Measurements from ENCODE around the gene SECISBP2L. TPM values are rescaled to one million over a fixed set of nuclear protein-coding genes. Genes with fewer than 3 reads are reported as not detected.
A peak's percentile ranks its signal among the peaks of the same experiment; 100 is the strongest.

The SECISBP2L gene
- total and polyA plus RNA-seq, 11 donors = 8.8 to 52.4 (median 36.8) TPM

DNA sequence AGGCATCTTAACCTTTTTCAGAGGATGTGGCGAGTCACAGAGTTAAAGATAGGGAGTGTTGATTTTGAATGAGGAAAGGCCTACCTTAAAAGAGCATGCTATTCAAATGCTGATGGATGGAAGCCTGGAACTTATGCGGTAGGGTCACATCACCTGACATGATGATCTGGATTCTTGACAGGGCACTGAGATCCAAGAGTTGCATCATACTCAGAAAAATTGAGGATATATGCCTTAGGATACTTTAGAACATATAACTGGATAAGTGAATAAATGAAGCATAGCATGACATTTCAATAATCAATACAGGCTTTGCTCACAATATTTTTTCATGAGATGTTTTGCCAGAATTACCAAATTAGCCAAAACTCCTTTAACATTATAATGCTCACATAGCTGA, 20.1 kb upstream of the SECISBP2L start:
- WGBS, 4 donors = 63 to 76% (median 67%) methylated on average over 2 of the region's 2 CpGs
- H3K27me3 ChIP-seq = no peaks in the 10 kb centered on the region

DNA sequence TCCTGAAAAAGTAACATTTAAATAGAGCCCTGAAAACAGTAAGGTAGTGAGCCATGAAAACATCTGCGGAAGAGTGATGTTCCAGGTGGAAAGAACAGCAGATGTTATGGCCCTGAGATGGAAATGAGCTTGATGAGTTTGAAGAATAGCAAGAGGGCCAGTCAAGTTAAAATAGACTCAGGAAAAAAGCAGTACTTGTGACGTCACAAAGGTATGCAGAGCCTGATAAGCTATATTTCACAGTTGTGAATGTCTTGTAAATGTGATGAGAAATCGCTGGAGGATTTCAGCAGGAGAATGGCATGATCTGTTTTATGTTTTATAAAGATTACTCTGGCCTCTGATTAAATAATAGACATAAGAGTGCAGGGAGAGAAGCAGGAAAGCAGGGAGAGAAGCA, 18.6 kb upstream of the SECISBP2L start:
- Histone ChIP-seq H3K4me1 (peaks cover 0 to 15% (median 0%) of the 10 kb centered on the region in 12 donors), H3K27ac (no peak overlapping the region), H3K36me3 (no peaks in the 10 kb centered on the region), H3K4me3 (no peak overlapping the region), H3K27me3 (no peaks in the 10 kb centered on the region), H3K9me3 (no peaks in the 10 kb centered on the region)
- DNase-seq = no peak
- 52 to 55% (median 53%) methylated on average over 3 of the region's 3 CpGs for WGBS, 4 donors
- intact Hi-C loops (cut with DNase I) = no loop called here
- no peak for TF ChIP-seq POLR2A (IDR thresholded peaks at IDR 0.05)
- TF ChIP-seq, protein P1, sequence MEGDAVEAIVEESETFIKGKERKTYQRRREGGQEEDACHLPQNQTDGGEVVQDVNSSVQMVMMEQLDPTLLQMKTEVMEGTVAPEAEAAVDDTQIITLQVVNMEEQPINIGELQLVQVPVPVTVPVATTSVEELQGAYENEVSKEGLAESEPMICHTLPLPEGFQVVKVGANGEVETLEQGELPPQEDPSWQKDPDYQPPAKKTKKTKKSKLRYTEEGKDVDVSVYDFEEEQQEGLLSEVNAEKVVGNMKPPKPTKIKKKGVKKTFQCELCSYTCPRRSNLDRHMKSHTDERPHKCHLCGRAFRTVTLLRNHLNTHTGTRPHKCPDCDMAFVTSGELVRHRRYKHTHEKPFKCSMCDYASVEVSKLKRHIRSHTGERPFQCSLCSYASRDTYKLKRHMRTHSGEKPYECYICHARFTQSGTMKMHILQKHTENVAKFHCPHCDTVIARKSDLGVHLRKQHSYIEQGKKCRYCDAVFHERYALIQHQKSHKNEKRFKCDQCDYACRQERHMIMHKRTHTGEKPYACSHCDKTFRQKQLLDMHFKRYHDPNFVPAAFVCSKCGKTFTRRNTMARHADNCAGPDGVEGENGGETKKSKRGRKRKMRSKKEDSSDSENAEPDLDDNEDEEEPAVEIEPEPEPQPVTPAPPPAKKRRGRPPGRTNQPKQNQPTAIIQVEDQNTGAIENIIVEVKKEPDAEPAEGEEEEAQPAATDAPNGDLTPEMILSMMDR (IDR thresholded peaks at IDR 0.05) = no peak
- no peak for ATAC-seq

More for the DNA sequence above, 20.1 kb upstream of the SECISBP2L start:
- no peak for TF ChIP-seq POLR2A (IDR thresholded peaks at IDR 0.05)
- TF ChIP-seq, protein P1 (IDR thresholded peaks at IDR 0.05) = no peak
- no peak overlapping the region for H3K27ac ChIP-seq
- intact Hi-C loops (cut with DNase I) = no loop called here
- DNase-seq = no peak
- H3K9me3 ChIP-seq = no peaks in the 10 kb centered on the region
- H3K4me3 ChIP-seq = no peak overlapping the region
- ATAC-seq = no peak
- no peaks in the 10 kb centered on the region for H3K36me3 ChIP-seq
- peaks cover 0 to 9% (median 0%) of the 10 kb centered on the region in 12 donors for H3K4me1 ChIP-seq

DNA sequence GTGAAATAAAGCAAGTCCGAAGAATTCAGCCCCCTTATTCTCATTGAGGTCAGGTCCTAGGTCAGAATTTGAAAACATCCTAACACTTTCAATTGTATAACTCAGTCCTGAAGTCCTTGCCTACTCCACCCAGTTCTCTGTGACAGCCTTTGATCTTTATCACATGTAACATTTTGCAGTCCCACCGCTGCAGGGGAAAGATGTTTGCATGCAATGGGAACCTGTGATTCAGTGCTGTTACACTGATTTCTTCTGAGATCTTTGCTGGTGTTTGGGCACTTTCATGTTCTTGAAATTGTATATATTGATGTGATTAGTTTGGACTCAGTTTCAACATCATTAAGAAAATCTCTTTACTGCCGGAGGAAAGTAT, 18.0 kb upstream of the SECISBP2L start:
- TF ChIP-seq, protein P1 (IDR thresholded peaks at IDR 0.05) = no peak
- no peak for TF ChIP-seq POLR2A (IDR thresholded peaks at IDR 0.05)
- ATAC-seq (no peak), DNase-seq (no peak)
- Histone ChIP-seq H3K36me3 (no peaks in the 10 kb centered on the region), H3K27me3 (no peaks in the 10 kb centered on the region), H3K27ac (no peak overlapping the region), H3K4me1 (peaks cover 0 to 15% (median 0%) of the 10 kb centered on the region in 12 donors), H3K9me3 (no peaks in the 10 kb centered on the region), H3K4me3 (no peak overlapping the region)
- WGBS, 4 donors = 71 to 79% (median 74%) methylated on average over 3 of the region's 3 CpGs
- intact Hi-C loops (cut with DNase I) = no loop called here

DNA sequence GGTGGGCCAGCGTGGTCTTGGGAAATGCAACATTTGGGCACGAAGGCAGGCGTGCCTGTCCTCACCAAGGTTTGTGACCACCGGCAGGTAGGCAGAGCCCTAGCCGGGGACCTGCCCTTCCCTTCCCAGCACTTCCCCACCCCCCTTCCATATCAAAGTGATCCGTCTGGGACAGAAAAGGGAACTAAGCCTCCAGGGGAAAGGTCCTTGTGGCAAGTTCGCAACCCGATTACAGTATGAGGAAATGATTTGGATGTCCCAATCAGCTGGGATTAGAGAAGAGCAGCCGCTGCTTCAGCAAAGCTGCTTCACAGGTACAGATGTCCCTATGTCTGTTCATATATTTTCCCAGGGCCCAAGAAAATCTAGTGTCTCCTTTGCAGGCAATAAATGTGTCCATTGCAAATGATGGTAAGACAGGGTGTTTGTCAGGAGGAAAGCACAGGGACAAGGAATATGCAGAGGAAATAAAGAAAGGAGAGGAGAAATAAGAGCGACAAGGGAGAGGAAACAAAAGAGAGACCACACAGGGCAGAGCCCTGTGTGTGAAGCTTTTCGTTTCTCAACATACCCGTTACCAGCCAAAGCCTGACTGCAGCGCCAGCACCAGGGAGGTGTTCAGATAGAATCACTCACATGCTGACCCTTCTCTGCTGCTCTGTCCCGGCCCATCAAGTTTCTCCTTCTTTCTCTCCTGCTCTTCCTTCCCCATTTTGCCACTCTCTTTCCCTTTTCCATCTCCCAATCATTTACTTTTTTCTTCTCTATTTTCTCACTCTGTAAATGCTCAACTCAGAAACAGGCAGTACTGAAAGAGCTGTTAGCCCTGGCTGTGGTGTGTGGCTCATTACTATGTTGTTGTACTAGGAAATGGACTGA, 17.4 kb upstream of the SECISBP2L start:
- no peaks in the 10 kb centered on the region for H3K36me3 ChIP-seq
- H3K4me1 ChIP-seq = peaks cover 0 to 15% (median 0%) of the 10 kb centered on the region in 12 donors
- no peaks in the 10 kb centered on the region for H3K27me3 ChIP-seq
- no peak overlapping the region for H3K4me3 ChIP-seq
- no peaks in the 10 kb centered on the region for H3K9me3 ChIP-seq
- ATAC-seq (peak in 1 of 4 donors; percentile 44), DNase-seq (no peak)
- no peak for TF ChIP-seq POLR2A (IDR thresholded peaks at IDR 0.05)
- TF ChIP-seq, protein P1 (IDR thresholded peaks at IDR 0.05) = no peak
- intact Hi-C loops (cut with DNase I) = no loop called here
- H3K27ac ChIP-seq = no peak overlapping the region
- 69 to 74% (median 71%) methylated on average over 14 of the region's 14 CpGs for WGBS, 4 donors
